ENCODE results near the gene PSD4.

Gene PSD4

GRCh38 chr2:113219525-113219888, 45.7 kb downstream of the PSD4 start:
- H3K4me3 ChIP-seq (ENCODE audit: low read depth, low read length) = no peak overlapping the region
- TF ChIP-seq, protein P1, sequence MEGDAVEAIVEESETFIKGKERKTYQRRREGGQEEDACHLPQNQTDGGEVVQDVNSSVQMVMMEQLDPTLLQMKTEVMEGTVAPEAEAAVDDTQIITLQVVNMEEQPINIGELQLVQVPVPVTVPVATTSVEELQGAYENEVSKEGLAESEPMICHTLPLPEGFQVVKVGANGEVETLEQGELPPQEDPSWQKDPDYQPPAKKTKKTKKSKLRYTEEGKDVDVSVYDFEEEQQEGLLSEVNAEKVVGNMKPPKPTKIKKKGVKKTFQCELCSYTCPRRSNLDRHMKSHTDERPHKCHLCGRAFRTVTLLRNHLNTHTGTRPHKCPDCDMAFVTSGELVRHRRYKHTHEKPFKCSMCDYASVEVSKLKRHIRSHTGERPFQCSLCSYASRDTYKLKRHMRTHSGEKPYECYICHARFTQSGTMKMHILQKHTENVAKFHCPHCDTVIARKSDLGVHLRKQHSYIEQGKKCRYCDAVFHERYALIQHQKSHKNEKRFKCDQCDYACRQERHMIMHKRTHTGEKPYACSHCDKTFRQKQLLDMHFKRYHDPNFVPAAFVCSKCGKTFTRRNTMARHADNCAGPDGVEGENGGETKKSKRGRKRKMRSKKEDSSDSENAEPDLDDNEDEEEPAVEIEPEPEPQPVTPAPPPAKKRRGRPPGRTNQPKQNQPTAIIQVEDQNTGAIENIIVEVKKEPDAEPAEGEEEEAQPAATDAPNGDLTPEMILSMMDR (IDR thresholded peaks at IDR 0.05; ENCODE audit: borderline replicate concordance, insufficient read depth, low read depth, low read length) = no peak

DNA sequence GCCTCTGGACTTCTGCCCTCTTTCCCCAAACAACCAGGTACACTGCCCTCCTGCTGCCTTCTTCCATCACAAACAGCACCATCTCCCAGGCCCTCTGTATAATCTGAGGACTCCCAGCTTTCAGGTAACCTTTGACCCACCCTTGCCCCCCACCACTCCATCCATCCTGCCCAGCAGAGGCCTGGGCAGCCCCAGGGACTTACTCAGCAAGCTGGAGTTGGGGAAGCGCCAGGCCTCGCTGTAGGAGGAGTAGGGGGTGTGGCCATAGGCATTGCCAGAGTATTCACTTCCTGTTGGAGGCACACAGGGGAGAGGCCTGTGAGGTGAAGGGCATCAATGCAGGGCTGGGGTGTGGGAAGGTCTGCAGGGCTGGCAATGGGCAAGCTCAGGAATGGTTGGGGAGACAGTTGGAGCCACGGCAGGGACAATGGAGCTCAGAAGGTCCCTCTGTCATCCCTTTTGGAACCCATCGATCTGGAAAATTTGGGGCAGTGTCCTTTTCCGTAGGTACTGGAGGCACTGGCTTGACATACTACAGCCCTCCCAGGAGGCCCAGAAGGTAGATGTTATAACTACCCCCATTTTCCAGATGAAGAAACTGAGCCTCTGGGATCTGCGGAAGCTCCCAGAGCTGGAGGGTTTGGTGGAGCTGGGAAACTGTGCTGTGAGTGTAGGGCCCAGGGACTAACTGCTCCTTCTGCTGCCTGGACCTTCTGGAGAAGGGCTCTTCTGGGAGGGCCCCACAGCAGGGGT, 46.3 kb downstream of the PSD4 start:
- no peak overlapping the region for H3K4me3 ChIP-seq (ENCODE audit: low read depth, low read length)
- TF ChIP-seq, protein P1 (IDR thresholded peaks at IDR 0.05; ENCODE audit: borderline replicate concordance, insufficient read depth, low read depth, low read length) = no peak

DNA sequence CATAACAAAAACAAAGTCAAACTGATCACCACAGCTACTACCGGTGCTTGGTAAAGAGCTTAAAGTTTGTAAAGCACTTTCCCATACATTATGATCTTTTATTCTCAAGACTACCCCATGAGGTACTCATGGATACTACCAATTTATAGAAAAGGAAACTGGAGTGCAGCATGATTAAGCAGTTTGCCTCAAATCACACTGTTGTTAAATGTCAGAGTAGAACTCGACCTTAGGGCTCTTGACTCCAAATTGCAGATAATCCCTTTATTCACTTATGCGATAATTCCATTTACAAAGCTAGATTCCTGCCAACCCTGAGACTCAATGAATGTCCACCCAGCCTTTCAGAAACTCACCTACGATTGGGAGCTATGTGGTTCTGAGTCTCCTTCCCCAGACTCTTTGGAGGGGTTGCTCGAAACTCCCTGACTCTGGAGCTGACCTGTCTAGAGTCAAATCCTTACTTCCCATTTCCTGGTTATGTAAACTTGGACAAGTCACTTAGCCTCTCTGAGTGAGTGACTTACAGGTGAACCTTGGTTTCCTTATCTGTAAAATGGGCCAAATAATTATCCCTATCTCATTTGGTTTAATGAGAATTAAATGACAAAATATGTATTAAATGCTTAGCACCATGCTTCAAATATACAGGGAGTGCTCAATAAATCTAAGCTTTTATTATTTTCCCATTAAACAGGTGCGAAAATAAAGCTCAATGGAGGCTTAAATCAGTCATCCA, 47.4 kb downstream of the PSD4 start:
- TF ChIP-seq, protein P1 (IDR thresholded peaks at IDR 0.05; ENCODE audit: borderline replicate concordance, insufficient read depth, low read depth, low read length) = no peak
- H3K4me3 ChIP-seq (ENCODE audit: low read depth, low read length) = no peak overlapping the region

- no peak overlapping the region for H3K4me3 ChIP-seq (ENCODE audit: low read depth, low read length)
- TF ChIP-seq, protein P1 (IDR thresholded peaks at IDR 0.05; ENCODE audit: borderline replicate concordance, insufficient read depth, low read depth, low read length) = no peak
Observed at GRCh38 chr2:113221846-113222245, 48.1 kb downstream of the PSD4 start.

DNA sequence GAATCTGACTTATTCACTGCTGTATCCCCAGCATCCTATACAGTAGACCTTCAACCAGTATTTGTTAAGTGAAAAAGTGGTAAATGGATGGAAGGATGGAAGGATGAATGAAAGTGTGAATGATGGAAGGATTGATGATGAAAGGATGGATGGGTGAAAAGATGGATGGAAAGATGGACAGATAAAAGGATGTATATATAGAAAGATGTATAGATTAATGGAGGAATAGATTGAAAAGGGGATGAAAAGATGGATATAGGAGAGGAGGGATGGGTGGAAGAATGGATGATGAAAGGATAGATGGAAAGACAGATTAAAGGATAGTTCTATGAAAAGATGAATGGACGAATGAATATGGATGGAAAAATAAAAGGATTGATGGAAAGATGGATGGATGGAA, 50.0 kb downstream of the PSD4 start:
- TF ChIP-seq, protein P1 (IDR thresholded peaks at IDR 0.05; ENCODE audit: borderline replicate concordance, insufficient read depth, low read depth, low read length) = no peak
- H3K4me3 ChIP-seq (ENCODE audit: low read depth, low read length) = no peak overlapping the region

GRCh38 chr2:113224647-113225236, 51.0 kb downstream of the PSD4 start:
- no peak overlapping the region for H3K4me3 ChIP-seq (ENCODE audit: low read depth, low read length)
- TF ChIP-seq, protein P1 (IDR thresholded peaks at IDR 0.05; ENCODE audit: borderline replicate concordance, insufficient read depth, low read depth, low read length) = no peak

Data from GM12875 (cell line).